Esophagus squamous epithelium (tissue), 5 donors: Measurements from ENCODE around the gene COLQ. TPM values are rescaled to one million over a fixed set of nuclear protein-coding genes. Genes with fewer than 3 reads are reported as not detected.

ENCODE experiments used
- DNase-seq: peaks from one replicate; lab custom pipeline; 2025; lab: John Stamatoyannopoulos, UW
- H3K27ac ChIP-seq, 4 donors: fragments of 200-600 bp; sonication (generic); one replicate each; pipeline ENCODE4 v1.5.1; 2016 to 2019; ENCODE audit warnings: mild to moderate bottlenecking in 1 of 4
- H3K27me3 ChIP-seq, 4 donors: fragments of 200-600 bp; sonication (generic); 1 replicate in 3 of 4; 2 replicates in 1 of 4; pipeline versions ENCODE4 v1.5.1 to v1.6.0; 2017 to 2021; ENCODE audit warnings: antibody characterized with exemption in 1 of 4
- H3K36me3 ChIP-seq, 3 donors: fragments of 200-600 bp; sonication (generic); one replicate each; pipeline ENCODE4 v1.5.1; 2016 to 2019
- H3K4me1 ChIP-seq, 3 donors: fragments of 200-600 bp; sonication (generic); one replicate each; pipeline ENCODE4 v1.5.1; 2017 to 2019
- H3K4me3 ChIP-seq, 4 donors: fragments of 200-600 bp; sonication (generic); 1 replicate in 3 of 4; 2 replicates in 1 of 4; pipeline ENCODE4 v1.5.1; 2016 to 2019; ENCODE audit warnings: mild to moderate bottlenecking in 2 of 4, moderate library complexity in 1 of 4
- H3K9me3 ChIP-seq, 3 donors: fragments of 200-600 bp; sonication (generic); one replicate each; pipeline ENCODE4 v1.5.1; 2016 to 2019
- POLR2A ChIP-seq, 4 donors: fragments of 450-650 bp; IDR thresholded peaks; one replicate each; pipeline ENCODE4 v1.6.1; 2017; ENCODE audit warnings: antibody characterized with exemption in 4 of 4, mild to moderate bottlenecking in 4 of 4, moderate library complexity in 3 of 4
- whole genome bisulfite sequencing, 2 donors: methylation state at CpG; one replicate each; pipeline ENCODE4 v1.1.5; 2018; 5-methylcytosine and 5-hydroxymethylcytosine counted together
- intact Hi-C: fragments of 100-400 bp; cut with DNase I; formaldehyde crosslinking; loops from one replicate; pipeline ENCODE4 v1.15.0; 2022
- total RNA-seq, 4 donors: library from RNA; depleted of rRNA; stranded (reverse); fragments of >200 nt; gene quantifications; one replicate each; pipeline ENCODE4 v1.1.0, GENCODE V29; 2016
- TF ChIP-seq, protein P1 (sequence below), 6 experiments: fragments of 450-650 bp in 4 of 6; fragments of 200-600 bp in 2 of 6; sonication (generic) in 2 of 6; IDR thresholded peaks; one replicate each; pipeline ENCODE4 v1.5.1; 2016 to 2019; ENCODE audit warnings: antibody characterized with exemption in 6 of 6, mild to moderate bottlenecking in 4 of 6, moderate library complexity in 4 of 6
- donor health status: DM: yes; HTN: yes; CAD: no.

The COLQ gene
- total RNA-seq, 4 donors from 2014 or later, result 0.70 to 1.1 (median 0.89) TPM

DNA sequence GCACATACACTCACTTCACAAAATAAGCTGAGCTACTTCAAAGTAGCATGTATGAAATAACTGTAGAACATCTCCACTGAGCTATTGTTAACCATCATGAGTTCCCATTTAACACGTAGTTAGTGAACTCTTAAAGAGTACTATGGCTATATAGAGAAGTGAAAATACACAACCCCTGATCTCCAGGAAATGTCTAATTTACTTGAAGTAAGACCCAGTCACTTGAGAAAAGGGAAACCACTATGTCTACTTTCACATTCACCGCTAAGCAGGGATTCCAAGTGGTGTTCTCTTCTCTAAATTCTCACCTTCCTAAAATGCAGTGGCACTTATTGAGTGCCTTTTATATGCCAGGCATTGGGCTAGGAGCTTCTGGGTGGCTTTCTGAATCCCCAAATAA, 35.0 kb upstream of the COLQ start:
- Histone ChIP-seq H3K9me3 (no peaks in the 10 kb centered on the region), H3K27ac (no peak overlapping the region), H3K27me3 (no peaks in the 10 kb centered on the region), H3K36me3 (peaks cover 0 to 55% (median 0%) of the 10 kb centered on the region in 3 donors), H3K4me1 (peaks cover 0 to 12% (median 0%) of the 10 kb centered on the region in 3 donors), H3K4me3 (no peak overlapping the region)
- WGBS, 2 donors, result 40 to 60% methylated on average over 2 of the region's 2 CpGs
- intact Hi-C loops, result no loop called here
- no peak for DNase-seq
- no peak for TF ChIP-seq POLR2A (IDR thresholded peaks at IDR 0.05)
- TF ChIP-seq, protein P1, sequence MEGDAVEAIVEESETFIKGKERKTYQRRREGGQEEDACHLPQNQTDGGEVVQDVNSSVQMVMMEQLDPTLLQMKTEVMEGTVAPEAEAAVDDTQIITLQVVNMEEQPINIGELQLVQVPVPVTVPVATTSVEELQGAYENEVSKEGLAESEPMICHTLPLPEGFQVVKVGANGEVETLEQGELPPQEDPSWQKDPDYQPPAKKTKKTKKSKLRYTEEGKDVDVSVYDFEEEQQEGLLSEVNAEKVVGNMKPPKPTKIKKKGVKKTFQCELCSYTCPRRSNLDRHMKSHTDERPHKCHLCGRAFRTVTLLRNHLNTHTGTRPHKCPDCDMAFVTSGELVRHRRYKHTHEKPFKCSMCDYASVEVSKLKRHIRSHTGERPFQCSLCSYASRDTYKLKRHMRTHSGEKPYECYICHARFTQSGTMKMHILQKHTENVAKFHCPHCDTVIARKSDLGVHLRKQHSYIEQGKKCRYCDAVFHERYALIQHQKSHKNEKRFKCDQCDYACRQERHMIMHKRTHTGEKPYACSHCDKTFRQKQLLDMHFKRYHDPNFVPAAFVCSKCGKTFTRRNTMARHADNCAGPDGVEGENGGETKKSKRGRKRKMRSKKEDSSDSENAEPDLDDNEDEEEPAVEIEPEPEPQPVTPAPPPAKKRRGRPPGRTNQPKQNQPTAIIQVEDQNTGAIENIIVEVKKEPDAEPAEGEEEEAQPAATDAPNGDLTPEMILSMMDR (IDR thresholded peaks at IDR 0.05), result no peak

GRCh38 chr3:15553749-15554148, 32.2 kb upstream of the COLQ start:
- no peaks in the 10 kb centered on the region for H3K9me3 ChIP-seq
- no peak for TF ChIP-seq POLR2A (IDR thresholded peaks at IDR 0.05)
- TF ChIP-seq, protein P1 (IDR thresholded peaks at IDR 0.05), result no peak
- peaks cover 0 to 29% (median 0%) of the 10 kb centered on the region in 3 donors for H3K36me3 ChIP-seq
- no peak overlapping the region for H3K4me3 ChIP-seq
- H3K27ac ChIP-seq, result no peak overlapping the region
- intact Hi-C loops, result no loop called here
- H3K27me3 ChIP-seq, result no peaks in the 10 kb centered on the region
- WGBS, 2 donors, result 82 to 83% methylated on average over 3 of the region's 3 CpGs
- no peak for DNase-seq
- H3K4me1 ChIP-seq, result peaks cover 0 to 16% (median 0%) of the 10 kb centered on the region in 3 donors

GRCh38 chr3:15551902-15552301, 30.4 kb upstream of the COLQ start:
- WGBS, 2 donors, result 86% methylated on average over 1 of the region's 1 CpG; no CpG with 5 or more reads in 1 of the 2 donors
- intact Hi-C loops, result no loop called here
- H3K4me1 ChIP-seq, result peaks cover 0 to 6% (median 0%) of the 10 kb centered on the region in 3 donors

GRCh38 chr3:15549846-15550245, 28.3 kb upstream of the COLQ start:
- Histone ChIP-seq H3K27ac (no peak overlapping the region), H3K9me3 (no peaks in the 10 kb centered on the region), H3K27me3 (no peaks in the 10 kb centered on the region), H3K36me3 (peaks cover 0 to 23% (median 0%) of the 10 kb centered on the region in 3 donors), H3K4me3 (no peak overlapping the region), H3K4me1 (peaks cover 0 to 5% (median 0%) of the 10 kb centered on the region in 3 donors)
- DNase-seq, result no peak
- no peak for TF ChIP-seq POLR2A (IDR thresholded peaks at IDR 0.05)
- TF ChIP-seq, protein P1 (IDR thresholded peaks at IDR 0.05), result no peak
- intact Hi-C loops, result no loop called here
- 42 to 96% methylated on average over 4 to 5 of the region's 6 CpGs for WGBS, 2 donors

More at GRCh38 chr3:15551902-15552301, 30.4 kb upstream of the COLQ start:
- H3K27me3 ChIP-seq, result no peaks in the 10 kb centered on the region
- no peak for DNase-seq
- no peak overlapping the region for H3K4me3 ChIP-seq
- TF ChIP-seq, protein P1 (IDR thresholded peaks at IDR 0.05), result no peak
- no peak for TF ChIP-seq POLR2A (IDR thresholded peaks at IDR 0.05)
- no peaks in the 10 kb centered on the region for H3K9me3 ChIP-seq
- no peak overlapping the region for H3K27ac ChIP-seq
- peaks cover 0 to 29% (median 0%) of the 10 kb centered on the region in 3 donors for H3K36me3 ChIP-seq

GRCh38 chr3:15542614-15543013, 21.1 kb upstream of the COLQ start:
- no peaks in the 10 kb centered on the region for H3K27me3 ChIP-seq
- no peak for DNase-seq
- TF ChIP-seq, protein P1 (IDR thresholded peaks at IDR 0.05), result no peak
- no peak for TF ChIP-seq POLR2A (IDR thresholded peaks at IDR 0.05)
- intact Hi-C loops, result no loop called here
- no peak overlapping the region for H3K27ac ChIP-seq
- WGBS, 2 donors, result 41 to 51% methylated on average over 5 of the region's 5 CpGs
- H3K9me3 ChIP-seq, result no peaks in the 10 kb centered on the region
- no peak overlapping the region for H3K4me3 ChIP-seq
- peaks cover 0 to 9% (median 0%) of the 10 kb centered on the region in 3 donors for H3K4me1 ChIP-seq
- no peaks in the 10 kb centered on the region for H3K36me3 ChIP-seq
